ENCODE results near the gene AXL. TPM values are rescaled to one million over a fixed set of nuclear protein-coding genes. Genes with fewer than 3 reads are reported as not detected.
"Not testable (repeated sequence)": the region's sequence is repeated elsewhere in the genome, so short reads cannot be mapped to it uniquely, and the experiment has no call there.

AXL gene
- polyA plus RNA-seq, 5 donors, result 24.3 to 42.3 (median 29.6) TPM

GRCh38 chr19:41269055-41269454, 50.0 kb downstream of the AXL start:
- no peak for DNase-seq

- DNase-seq, result no peak
Measured at GRCh38 chr19:41269571-41269970, 50.5 kb downstream of the AXL start.

- no peak for DNase-seq
Measured at GRCh38 chr19:41273076-41273475, 54.1 kb downstream of the AXL start.

DNA sequence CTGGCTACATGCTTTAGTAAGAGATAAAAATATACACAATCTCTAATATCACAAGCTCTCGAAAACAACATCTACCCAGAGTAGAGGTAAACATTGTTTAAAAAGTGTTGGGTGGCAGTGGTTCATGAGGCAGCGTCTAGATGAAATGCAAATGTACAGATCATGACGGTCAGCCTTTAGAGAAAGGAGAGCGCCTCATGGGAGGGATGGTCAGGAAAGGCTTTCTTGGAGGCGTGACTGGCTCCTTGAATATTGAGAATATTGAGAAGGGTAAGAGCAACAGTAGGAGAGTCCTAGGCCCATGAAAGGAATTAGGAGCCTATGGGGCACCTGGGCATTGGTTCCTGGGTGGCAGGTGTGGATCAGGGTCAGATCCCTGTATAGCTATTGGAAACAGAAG, 55.8 kb downstream of the AXL start:
- no peak for DNase-seq

DNA sequence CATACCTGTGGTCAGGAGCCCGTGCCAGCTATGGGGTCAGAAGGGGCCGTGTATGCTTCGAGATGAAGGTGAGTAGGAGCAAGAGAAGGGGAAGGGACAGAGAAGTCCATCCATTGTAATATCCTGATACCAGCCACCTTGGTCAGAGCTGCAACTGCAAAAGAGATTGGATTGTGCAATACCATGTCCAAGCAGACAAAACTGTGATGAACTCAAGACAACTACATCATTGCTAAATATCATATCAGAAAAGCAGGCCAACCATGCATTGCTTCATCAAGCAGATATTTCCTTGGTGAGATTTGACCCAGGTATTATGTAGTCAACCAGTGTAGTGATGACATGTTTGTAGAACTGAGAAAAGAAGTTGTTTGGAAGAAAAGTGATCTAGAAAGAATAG, 57.2 kb downstream of the AXL start:
- no peak for DNase-seq

DNA sequence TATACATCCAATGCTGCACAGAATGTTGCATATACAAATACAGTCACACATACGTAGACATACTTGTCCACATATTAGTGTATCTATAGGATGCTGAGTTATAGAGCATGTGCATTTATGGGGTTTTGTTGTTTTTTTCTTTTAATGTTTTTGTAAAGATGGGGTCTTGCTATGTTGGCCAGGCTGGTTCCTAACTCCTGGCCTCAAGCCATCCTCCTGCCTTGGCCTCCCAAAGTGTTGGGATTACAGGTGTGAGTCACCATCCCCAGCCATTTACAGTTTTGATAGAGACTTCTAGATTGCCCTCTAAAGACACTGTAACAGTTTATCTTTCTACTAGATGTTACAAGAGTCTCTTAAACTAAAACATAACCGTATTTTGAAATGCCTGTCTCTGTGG, 59.5 kb downstream of the AXL start:
- DNase-seq, result no peak

DNA sequence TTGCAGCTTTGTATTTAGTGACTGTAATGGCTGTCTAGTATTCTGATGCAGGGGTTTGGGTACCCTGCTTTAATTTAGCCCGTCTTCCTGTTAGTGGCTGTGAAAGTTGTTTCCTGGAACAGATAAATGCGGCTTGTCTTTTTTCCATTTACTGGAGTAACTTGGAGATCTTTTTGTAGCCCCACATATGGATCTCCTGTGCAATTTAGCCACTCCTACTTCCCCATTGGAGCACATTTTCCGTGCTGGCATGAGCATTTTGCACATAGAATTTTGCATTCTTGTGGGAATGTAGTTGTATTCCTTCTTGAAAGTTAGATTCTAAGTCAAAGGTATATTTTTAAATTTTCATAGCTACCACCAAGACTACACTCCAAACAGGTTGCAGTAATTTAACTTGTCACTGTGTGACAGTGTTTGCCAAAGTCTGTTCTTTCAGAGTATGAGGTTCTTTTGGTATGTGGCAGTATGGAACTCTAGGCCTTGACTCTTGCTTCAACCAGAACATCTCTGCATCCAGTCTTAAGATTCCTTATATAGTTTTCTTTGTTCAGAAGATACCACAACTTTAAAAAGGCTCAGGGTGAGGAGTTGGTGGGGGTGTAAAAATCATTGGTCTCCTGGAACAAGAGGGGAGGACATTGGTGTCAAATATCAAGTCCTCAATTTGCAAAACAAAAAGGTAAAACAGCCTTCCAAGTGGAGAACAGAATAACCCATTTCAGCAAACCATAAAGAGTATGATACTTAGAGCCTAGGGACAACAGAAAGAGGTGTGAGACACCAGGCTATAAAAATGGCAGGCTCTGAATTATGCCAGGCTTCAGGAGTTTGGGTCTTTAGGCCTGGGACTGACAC, 69.9 kb downstream of the AXL start:
- no peak for DNase-seq

DNA sequence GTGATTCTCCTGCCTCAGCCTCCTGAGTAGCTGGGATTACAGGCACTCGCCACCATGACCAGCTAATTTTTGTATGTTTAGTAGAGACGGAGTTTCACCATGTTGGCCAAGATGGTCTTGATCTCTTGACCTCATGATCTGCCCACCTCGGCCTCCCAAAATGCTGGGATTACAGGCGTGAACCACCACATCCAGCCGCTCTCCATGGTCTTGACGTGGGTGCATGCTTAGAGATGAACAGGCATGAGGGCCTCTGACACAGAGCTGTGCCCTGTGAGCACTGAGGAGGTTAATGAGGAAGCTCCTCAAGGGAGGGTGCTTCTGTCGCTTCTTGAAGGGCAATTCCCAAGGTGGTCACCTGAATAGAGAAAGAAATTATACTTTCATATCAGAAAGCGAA, 70.8 kb downstream of the AXL start:
- not testable (repeated sequence) for DNase-seq

DNA sequence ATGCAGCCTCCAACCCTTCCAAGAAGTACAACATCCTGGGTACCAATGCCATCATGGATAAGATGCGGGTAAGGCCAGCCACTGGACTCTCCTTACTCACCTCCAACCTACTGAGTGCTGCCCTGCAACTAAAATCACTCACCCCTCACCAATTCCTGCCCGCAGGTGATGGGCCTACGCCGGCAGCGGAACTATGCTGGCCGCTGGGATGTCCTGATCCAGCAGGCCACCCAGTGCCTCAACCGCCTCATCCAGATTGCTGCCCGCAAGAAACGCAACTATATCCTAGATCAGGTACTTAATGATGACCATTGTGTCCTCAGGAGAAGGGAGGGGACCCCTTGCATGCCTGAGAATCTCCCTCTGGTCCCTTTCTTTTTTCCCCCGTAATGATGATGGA, 75.4 kb downstream of the AXL start:
- DNase-seq, result no peak

GRCh38 chr19:41295499-41295898, 76.5 kb downstream of the AXL start:
- no peak for DNase-seq

- no peak for DNase-seq
Measured at GRCh38 chr19:41296433-41296871, 77.4 kb downstream of the AXL start.

GRCh38 chr19:41297628-41298347, 78.8 kb downstream of the AXL start:
- DNase-seq, result no peak

DNA sequence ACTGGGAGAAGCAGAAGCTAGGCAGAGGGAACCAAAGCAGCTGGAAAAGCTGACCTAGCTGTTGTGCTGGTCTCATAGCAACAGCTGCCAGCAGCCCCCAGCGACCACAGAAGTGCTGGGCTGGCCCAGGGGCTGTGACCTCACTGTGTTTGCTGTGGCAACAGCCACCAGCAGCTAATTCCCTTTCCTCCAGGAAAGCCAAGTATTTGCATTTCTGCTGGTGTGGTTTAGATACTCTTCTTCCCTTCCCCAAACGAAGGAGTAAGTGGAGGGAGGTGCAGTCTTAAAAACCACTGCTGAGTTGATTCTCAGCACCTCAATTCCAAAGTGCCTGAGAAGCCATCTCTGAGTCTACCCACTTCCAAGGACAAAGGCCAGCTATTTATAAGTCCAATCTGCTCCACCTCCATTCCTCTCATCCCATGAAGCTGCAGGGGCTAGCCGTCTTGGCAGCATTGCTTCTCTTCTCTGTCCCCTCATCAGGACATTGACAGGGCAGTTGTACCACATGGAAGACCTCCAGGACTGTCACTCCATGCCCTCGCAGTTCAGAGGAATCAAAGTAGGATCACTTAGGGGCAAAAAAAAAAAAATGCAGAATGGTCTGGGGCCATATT, 79.4 kb downstream of the AXL start:
- DNase-seq, result peak; percentile 77 to 84

- DNase-seq, result no peak
Measured at GRCh38 chr19:41299046-41299754, 80.2 kb downstream of the AXL start.

DNA sequence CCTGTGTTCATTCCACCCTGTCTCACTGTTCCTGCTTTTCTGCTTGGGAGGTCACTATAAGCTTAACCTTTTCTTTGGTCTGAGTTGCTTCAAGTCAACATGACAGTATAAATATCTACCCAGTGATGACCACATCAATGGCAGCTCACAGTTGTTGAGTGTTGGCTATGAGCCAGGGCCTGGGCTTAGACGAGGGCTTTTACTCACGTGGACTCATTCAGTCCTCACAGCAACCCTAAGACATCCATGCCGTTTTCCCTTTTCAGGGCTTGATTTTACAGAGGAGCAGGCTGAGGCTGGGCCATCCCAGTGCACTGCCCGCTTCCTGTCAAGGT, 80.7 kb downstream of the AXL start:
- DNase-seq, result peak; percentile 51 to 57

GRCh38 chr19:41300555-41300954, 81.5 kb downstream of the AXL start:
- DNase-seq, result no peak

DNA sequence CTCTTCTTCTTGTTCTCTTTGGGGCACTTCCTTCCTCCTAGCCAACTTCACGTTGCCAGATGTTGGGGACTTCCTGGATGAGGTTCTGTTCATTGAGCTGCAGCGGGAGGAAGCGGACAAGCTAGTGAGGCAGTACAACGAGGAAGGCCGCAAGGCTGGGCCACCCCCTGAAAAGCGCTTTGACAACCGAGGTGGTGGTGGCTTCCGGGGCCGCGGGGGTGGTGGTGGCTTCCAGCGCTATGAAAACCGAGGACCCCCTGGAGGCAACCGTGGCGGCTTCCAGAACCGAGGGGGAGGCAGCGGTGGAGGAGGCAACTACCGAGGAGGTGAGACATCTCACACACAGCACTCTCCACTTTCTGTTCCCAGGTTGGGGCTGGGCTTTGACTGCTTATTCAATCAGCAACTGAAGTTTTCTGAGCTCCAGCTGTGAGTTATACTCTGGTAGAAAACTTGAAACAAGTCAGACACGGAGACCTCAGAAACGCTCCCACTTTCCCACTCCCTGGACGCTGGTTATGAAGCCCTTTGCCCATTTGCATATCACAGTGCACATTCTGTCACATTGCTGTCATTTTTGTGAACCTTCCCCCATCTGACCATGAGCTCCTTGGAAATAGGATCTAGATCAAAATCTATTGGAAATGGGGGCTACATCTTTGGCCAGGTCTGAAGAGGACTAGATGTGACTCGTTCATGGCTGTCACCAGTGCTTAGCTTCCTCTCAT, 83.8 kb downstream of the AXL start:
- no peak for DNase-seq

- DNase-seq, result no peak
Measured at GRCh38 chr19:41303954-41304353, 84.9 kb downstream of the AXL start.

DNA sequence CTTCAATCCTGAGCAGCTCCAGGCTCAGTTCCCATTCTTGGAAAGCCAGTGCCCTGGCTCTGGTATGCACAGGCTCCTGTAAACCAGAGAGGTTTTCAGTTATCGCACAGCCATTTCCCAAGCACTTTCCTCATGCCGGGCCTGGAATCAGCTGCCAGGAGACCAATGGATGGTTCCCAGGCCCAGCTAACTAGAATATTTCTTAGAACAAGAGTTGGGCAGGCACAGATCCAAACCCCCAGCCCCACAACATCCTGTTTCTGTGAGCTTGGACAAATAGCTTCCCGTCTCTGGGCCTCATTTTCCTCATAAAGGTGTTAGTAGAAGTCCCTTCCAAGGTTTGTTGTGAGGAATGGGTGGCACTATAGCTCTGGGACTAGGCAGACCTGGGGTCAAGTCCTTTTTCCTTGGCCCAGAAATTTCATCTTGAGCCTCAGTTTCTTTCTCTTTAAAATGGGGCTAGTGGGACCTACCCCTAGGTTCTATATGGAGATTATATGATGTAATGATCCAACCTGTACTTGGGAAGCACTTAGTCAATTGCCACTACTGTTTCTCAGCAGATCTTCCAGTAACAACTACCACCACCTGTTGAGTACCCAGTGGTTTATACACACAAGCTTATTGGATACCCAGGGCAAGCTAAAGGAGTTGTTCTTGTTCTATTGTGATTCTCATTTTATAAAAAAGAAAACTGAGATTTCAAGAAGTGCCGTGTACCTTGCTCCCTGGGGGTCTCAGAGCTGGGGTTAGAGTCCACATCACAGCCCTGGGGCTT, 85.9 kb downstream of the AXL start:
- no peak for DNase-seq

- DNase-seq, result no peak
Measured at GRCh38 chr19:41305927-41306793, 87.1 kb downstream of the AXL start.
